ENCODE measurements around the gene CCNL2. TPM values are rescaled to one million over a fixed set of nuclear protein-coding genes. Genes with fewer than 3 reads are reported as not detected.

CCNL2 gene
- total RNA-seq, 1 donor from 2014 or later = 261 TPM

DNA sequence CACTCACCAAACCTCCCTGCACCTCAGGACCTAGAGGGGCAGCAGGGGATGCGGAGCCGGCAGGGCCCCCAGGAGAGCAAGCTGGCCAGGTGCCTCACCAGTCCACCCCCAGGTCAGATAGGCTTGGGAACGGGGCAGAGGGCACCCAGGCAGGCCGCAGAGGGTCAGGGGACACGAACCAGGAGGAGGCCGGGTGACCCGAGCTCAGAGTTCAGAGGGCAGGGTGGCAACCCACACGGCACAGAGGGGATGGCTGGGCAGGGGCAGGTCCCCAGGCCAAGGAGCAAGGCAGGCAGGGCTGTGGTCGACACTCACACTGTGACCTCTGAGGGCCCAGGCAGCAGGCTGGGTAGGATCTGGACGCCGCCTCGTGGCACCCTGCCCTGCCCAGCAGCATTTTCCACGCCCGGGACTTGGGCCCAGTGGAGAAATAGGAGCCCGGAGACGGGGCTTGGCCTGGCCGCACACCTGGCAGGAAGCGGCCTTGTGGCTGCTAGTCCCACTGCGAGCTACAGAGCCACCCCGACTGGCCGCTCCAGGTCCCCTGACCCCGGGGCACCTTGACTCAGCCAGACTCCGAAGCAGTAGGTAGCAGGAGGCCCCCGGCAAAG, 55.2 kb downstream of the CCNL2 start:
- TF ChIP-seq, protein P1, sequence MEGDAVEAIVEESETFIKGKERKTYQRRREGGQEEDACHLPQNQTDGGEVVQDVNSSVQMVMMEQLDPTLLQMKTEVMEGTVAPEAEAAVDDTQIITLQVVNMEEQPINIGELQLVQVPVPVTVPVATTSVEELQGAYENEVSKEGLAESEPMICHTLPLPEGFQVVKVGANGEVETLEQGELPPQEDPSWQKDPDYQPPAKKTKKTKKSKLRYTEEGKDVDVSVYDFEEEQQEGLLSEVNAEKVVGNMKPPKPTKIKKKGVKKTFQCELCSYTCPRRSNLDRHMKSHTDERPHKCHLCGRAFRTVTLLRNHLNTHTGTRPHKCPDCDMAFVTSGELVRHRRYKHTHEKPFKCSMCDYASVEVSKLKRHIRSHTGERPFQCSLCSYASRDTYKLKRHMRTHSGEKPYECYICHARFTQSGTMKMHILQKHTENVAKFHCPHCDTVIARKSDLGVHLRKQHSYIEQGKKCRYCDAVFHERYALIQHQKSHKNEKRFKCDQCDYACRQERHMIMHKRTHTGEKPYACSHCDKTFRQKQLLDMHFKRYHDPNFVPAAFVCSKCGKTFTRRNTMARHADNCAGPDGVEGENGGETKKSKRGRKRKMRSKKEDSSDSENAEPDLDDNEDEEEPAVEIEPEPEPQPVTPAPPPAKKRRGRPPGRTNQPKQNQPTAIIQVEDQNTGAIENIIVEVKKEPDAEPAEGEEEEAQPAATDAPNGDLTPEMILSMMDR (conservative IDR thresholded peaks at IDR 0.05) = no peak
- Mint-ChIP-seq H3K36me3 (ENCODE audit: low read depth) (peaks cover 10% of the 10 kb centered on the region), H3K4me3 (no peak overlapping the region), H3K27me3 (ENCODE audit: low read depth) (no peaks in the 10 kb centered on the region), H3K9me3 (no peaks in the 10 kb centered on the region), H3K27ac (ENCODE audit: unreplicated experiment) (no peak overlapping the region), H3K4me1 (peaks cover 13% of the 10 kb centered on the region)
- DNase-seq (ENCODE audit: low read depth, low spot score) = no peak

DNA sequence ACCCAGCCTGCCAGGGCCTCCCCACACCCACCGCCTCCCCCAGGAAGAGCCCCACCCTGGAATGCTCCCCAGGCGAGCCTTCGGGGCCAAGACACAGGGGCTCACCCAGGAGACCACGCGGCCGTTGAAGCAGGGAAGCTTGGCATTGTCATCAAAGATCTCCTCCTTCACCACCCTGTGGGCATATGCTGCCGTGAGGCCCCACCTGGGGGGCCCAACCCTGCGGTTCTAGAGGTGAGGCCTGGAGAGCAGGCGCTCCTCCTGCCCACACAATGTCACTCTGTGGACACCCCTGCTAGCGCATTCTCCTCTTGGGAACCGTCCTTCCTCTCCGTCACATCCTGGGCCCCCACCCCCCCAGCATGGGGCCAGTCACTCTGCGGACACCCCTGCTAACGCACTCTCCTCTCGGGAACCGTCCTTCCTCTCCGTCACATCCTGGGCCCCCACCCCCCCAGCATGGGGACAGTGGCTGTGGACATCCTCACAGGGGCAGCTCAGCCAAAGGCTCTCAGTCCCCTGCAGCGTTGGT, 56.5 kb downstream of the CCNL2 start:
- Mint-ChIP-seq H3K36me3 (ENCODE audit: low read depth) (peaks cover 10% of the 10 kb centered on the region), H3K4me3 (no peak overlapping the region), H3K27me3 (ENCODE audit: low read depth) (no peaks in the 10 kb centered on the region), H3K27ac (ENCODE audit: unreplicated experiment) (no peak overlapping the region), H3K4me1 (peaks cover 11% of the 10 kb centered on the region), H3K9me3 (no peaks in the 10 kb centered on the region)
- no peak for DNase-seq (ENCODE audit: low read depth, low spot score)
- TF ChIP-seq, protein P1 (conservative IDR thresholded peaks at IDR 0.05) = no peak

DNA sequence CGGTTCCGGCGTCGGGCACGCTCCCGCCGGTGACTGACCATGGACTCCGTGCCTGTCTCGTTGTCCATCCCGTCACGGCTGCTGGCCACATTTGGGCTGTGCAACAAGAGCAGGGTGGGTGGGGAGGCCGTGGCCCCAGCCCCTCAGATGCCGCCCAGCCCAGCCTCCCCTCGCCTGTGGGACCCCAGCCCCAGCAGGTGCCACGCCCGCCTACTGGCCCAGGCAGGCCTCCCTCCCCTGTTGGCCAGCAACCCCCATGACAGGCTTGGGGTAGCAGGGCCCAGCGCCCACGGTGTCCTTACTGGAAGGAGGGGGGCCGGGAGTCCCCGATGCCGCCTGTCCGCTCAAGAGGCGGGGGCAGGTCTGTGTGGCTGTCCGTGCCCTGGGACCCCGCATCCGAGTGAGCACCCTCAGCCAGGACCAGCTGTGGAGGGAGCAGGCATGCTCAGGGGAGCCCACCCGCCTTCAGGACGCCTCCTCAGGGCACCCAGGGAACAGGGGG, 57.0 kb downstream of the CCNL2 start:
- Mint-ChIP-seq H3K27me3 (ENCODE audit: low read depth) (no peaks in the 10 kb centered on the region), H3K36me3 (ENCODE audit: low read depth) (peaks cover 10% of the 10 kb centered on the region), H3K4me3 (no peak overlapping the region), H3K9me3 (no peaks in the 10 kb centered on the region), H3K4me1 (peaks cover 6% of the 10 kb centered on the region), H3K27ac (ENCODE audit: unreplicated experiment) (no peak overlapping the region)
- TF ChIP-seq, protein P1 (conservative IDR thresholded peaks at IDR 0.05) = no peak
- DNase-seq (ENCODE audit: low read depth, low spot score) = no peak

DNA sequence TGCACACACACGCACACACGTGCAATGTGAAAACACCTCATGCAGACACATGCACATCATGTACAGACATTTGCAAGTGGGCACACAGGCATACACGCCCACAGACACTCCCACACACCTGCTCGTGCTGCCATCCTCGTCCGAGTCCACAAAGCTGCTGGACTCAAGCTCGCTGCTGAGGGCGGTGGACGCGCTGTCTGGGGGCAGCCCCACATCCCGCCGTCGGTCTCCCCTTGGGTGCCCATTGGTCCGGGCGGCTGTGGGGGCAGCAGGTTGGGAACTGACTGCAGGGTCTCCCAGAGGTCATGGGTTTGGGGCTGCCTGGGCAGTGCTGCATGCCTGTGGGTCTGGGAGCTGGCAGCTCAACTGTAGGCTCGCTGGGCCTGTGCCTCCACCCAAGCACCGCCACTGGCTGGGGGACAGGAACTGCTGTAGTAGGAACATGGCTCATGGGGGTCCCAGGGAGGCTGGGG, 57.5 kb downstream of the CCNL2 start:
- H3K4me3 Mint-ChIP-seq = no peak overlapping the region
- TF ChIP-seq, protein P1 (conservative IDR thresholded peaks at IDR 0.05) = no peak
- H3K9me3 Mint-ChIP-seq = no peaks in the 10 kb centered on the region

DNA sequence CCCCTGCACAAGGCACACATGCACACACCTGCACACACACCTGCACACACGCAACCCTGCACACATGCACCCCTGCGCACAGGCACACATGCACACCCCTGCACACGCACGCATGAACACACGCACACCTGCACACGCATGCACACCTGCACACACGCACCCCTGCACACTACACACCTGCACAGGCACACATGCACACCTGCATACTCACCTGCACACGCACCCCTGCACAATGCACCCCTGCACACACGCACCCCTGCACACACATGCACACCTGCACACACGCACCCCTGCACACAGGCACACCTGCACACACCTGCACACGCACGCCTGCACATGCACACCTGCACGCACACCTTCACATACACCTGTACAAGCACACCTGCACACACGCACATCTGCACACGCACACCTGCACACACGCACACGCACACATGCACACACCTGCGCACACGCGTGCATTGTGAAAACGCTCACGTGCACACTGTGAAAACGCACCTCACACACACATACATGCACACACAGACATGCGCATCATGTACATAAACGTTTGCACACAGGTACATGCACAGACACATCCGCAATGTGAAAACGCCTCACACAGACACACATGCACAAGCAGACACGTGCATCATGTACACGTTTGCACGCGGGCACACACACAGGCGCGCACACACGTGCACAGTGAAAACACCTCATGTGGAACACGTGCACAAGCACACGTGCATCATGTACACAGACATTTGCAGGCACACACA, 58.2 kb downstream of the CCNL2 start:
- Mint-ChIP-seq H3K4me3 (peak overlapping the region; percentile 44), H3K9me3 (no peaks in the 10 kb centered on the region), H3K27me3 (ENCODE audit: low read depth) (no peaks in the 10 kb centered on the region), H3K4me1 (no peaks in the 10 kb centered on the region), H3K36me3 (ENCODE audit: low read depth) (peaks cover 10% of the 10 kb centered on the region), H3K27ac (ENCODE audit: unreplicated experiment) (peak overlapping the region; percentile 43)
- TF ChIP-seq, protein P1 (conservative IDR thresholded peaks at IDR 0.05) = no peak
- DNase-seq (ENCODE audit: low read depth, low spot score) = no peak

More for the DNA sequence above, 57.5 kb downstream of the CCNL2 start:
- Mint-ChIP-seq H3K36me3 (ENCODE audit: low read depth) (peaks cover 10% of the 10 kb centered on the region), H3K27ac (ENCODE audit: unreplicated experiment) (peak overlapping the region; percentile 43), H3K4me1 (peaks cover under 1% of the 10 kb centered on the region), H3K27me3 (ENCODE audit: low read depth) (no peaks in the 10 kb centered on the region)
- no peak for DNase-seq (ENCODE audit: low read depth, low spot score)

Measured in neural crest cell (in vitro differentiated cells).